Adrenal gland (tissue), 5 donors: ENCODE measurements around the gene RECK.

Source experiments
- POLR2A ChIP-seq, 2 donors: fragments of 450-650 bp; IDR thresholded peaks; one replicate each; pipeline ENCODE4 v1.6.1; 2017; ENCODE audit warnings: antibody characterized with exemption in 2 of 2, mild to moderate bottlenecking in 2 of 2, moderate library complexity in 1 of 2
- TF ChIP-seq, protein P1 (sequence below), 6 experiments: fragments of 450-650 bp in 4 of 6; fragments of 200-600 bp in 2 of 6; sonication (generic) in 1 of 6; IDR thresholded peaks; 1 replicate in 5 of 6; 2 replicates in 1 of 6; pipeline versions ENCODE4 v1.5.1 to v1.8.0; 2016 to 2021; ENCODE audit warnings: antibody characterized with exemption in 6 of 6, mild to moderate bottlenecking in 2 of 6, moderate library complexity in 1 of 6
- donor health status: DM: no; HTN: no; CAD: no.

DNA sequence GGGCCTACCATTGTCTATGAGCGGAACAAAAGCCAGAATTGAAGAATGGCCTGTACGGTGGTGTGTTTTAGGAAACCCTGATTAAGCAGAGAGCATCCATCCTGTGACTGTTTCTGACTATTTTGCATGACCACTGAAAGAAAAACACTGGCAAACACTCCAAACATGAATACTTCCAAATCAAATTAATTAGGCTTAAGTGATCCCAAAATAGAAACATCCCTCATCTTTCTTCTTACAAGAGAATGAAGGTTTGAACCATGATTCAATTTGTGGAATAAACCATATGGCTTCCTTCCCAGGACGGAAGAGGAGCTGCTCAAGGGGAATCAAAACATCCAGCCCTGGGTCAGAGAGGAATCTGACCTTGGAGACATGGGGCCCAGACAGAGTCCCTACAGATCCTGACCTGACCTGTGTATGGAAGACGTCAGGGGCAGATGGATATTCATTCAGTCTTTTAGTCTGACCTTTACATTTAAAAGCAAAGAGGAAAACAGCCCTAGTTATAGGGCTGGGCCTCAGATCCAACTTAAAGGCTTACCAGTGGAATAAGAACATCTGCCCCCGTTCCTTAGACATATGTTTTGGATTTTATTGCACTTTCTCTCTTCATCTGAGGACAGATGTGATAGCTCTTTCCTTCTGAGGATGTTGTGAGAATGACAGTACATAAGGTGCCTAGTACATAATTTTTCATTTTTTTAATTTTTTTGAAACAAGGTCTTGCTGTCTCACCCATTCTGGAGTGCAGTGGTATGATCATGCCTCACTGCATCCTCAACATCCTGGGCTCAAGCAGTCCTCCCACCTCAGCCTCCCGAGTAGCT, 17.6 kb upstream of the RECK start:
- TF ChIP-seq, protein P1, sequence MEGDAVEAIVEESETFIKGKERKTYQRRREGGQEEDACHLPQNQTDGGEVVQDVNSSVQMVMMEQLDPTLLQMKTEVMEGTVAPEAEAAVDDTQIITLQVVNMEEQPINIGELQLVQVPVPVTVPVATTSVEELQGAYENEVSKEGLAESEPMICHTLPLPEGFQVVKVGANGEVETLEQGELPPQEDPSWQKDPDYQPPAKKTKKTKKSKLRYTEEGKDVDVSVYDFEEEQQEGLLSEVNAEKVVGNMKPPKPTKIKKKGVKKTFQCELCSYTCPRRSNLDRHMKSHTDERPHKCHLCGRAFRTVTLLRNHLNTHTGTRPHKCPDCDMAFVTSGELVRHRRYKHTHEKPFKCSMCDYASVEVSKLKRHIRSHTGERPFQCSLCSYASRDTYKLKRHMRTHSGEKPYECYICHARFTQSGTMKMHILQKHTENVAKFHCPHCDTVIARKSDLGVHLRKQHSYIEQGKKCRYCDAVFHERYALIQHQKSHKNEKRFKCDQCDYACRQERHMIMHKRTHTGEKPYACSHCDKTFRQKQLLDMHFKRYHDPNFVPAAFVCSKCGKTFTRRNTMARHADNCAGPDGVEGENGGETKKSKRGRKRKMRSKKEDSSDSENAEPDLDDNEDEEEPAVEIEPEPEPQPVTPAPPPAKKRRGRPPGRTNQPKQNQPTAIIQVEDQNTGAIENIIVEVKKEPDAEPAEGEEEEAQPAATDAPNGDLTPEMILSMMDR (IDR thresholded peaks at IDR 0.05), result no peak
- no peak for TF ChIP-seq POLR2A (IDR thresholded peaks at IDR 0.05)
